CD14-positive monocyte (primary cell): ENCODE measurements around the gene DIAPH2. TPM values are rescaled to one million over a fixed set of nuclear protein-coding genes. Genes with fewer than 3 reads are reported as not detected.

Experiments used
- DNase-seq, 3 donors: peaks; one replicate each; pipeline ENCODE4 v3.0.0-alpha.2; 2011 to 2022
- H2AFZ ChIP-seq: 2 replicates; pipeline ENCODE4 v1.6.0; 2012; ENCODE audit warnings: mild to moderate bottlenecking, low read depth, low read length, inconsistent platforms; ENCODE audit not compliant: insufficient read depth, poor library complexity, severe bottlenecking
- H3K27ac ChIP-seq, 2 donors: 1 replicate in 1 of 2; 2 replicates in 1 of 2; pipeline ENCODE4 v1.5.1; 2012 to 2013; ENCODE audit warnings: low read length in 2 of 2, control low read depth in 1 of 2, inconsistent platforms in 1 of 2, low read depth in 1 of 2, mild to moderate bottlenecking in 1 of 2
- H3K27me3 ChIP-seq, 2 donors: one replicate each; pipeline versions ENCODE4 v1.6.0 to v1.6.1; 2011 to 2013; ENCODE audit warnings: low read length in 2 of 2; ENCODE audit not compliant: control insufficient read depth in 2 of 2, insufficient read depth in 2 of 2
- H3K36me3 ChIP-seq, 2 donors: replicated peaks in 1 of 2; 1 replicate in 1 of 2; 2 replicates in 1 of 2; pipeline versions ENCODE4 v1.5.1 to v1.6.1; 2012 to 2013; ENCODE audit warnings: low read length in 2 of 2, control low read depth in 1 of 2, inconsistent platforms in 1 of 2, mild to moderate bottlenecking in 1 of 2; ENCODE audit not compliant: insufficient read depth in 2 of 2, control insufficient read depth in 1 of 2
- H3K4me1 ChIP-seq, 2 donors: 1 replicate in 1 of 2; 2 replicates in 1 of 2; pipeline versions ENCODE4 v1.5.1 to v1.6.1; 2012 to 2013; ENCODE audit warnings: low read length in 2 of 2, control low read depth in 1 of 2, inconsistent platforms in 1 of 2, mild to moderate bottlenecking in 1 of 2, moderate library complexity in 1 of 2; ENCODE audit not compliant: insufficient read depth in 2 of 2, control insufficient read depth in 1 of 2
- H3K4me2 ChIP-seq: replicated peaks from 2 replicates; pipeline ENCODE3; 2012; ENCODE audit warnings: low read length, moderate library complexity, mild to moderate bottlenecking; ENCODE audit not compliant: poor library complexity, severe bottlenecking; ENCODE audit errors: extremely low read depth
- H3K4me3 ChIP-seq, 3 experiments: fragments of 200-600 bp in 1 of 3; sonication (generic) in 1 of 3; replicated peaks in 1 of 3; 1 replicate in 2 of 3; 2 replicates in 1 of 3; pipeline ENCODE4 v1.5.1; 2011 to 2013; ENCODE audit warnings: low read length in 3 of 3, mild to moderate bottlenecking in 3 of 3, control low read depth in 2 of 3, low read depth in 2 of 3, inconsistent platforms in 1 of 3, moderate library complexity in 1 of 3
- H3K79me2 ChIP-seq: 2 replicates; pipeline ENCODE4 v1.6.0; 2012; ENCODE audit warnings: mild to moderate bottlenecking, control low read depth, inconsistent platforms, low read length, moderate library complexity; ENCODE audit not compliant: insufficient read depth
- H3K9ac ChIP-seq: 2 replicates; pipeline ENCODE4 v1.6.0; 2017; ENCODE audit warnings: low read length, mild to moderate bottlenecking; ENCODE audit not compliant: insufficient read depth, poor library complexity, severe bottlenecking
- H3K9me3 ChIP-seq, 2 donors: replicated peaks in 1 of 2; 1 replicate in 1 of 2; 2 replicates in 1 of 2; pipeline versions ENCODE4 v1.5.1 to v1.6.1; 2012 to 2013; ENCODE audit warnings: low read length in 2 of 2, control low read depth in 1 of 2; ENCODE audit not compliant: control insufficient read depth in 1 of 2, insufficient read depth in 1 of 2
- H4K20me1 ChIP-seq: 2 replicates; pipeline ENCODE4 v1.6.0; 2012; ENCODE audit warnings: mild to moderate bottlenecking, low read length, control low read depth, moderate library complexity; ENCODE audit not compliant: insufficient read depth
- H3K27ac Mint-ChIP-seq, 7 donors: one replicate each; pipeline ENCODE4 v1.8.0; 2020; ENCODE audit warnings: mild to moderate bottlenecking in 7 of 7, mixed read lengths in 7 of 7, moderate library complexity in 6 of 7, inconsistent platforms in 2 of 7
- H3K27me3 Mint-ChIP-seq, 3 donors: one replicate each; pipeline ENCODE4 v1.8.0; 2021 to 2022; ENCODE audit warnings: low read depth in 3 of 3, mild to moderate bottlenecking in 3 of 3, mixed read lengths in 3 of 3, moderate library complexity in 3 of 3, inconsistent platforms in 1 of 3
- H3K36me3 Mint-ChIP-seq, 2 donors: one replicate each; pipeline ENCODE4 v1.8.0; 2020; ENCODE audit warnings: mixed read lengths in 2 of 2, inconsistent platforms in 1 of 2, mild to moderate bottlenecking in 1 of 2
- H3K4me1 Mint-ChIP-seq: one replicate; pipeline ENCODE4 v1.8.0; 2020; ENCODE audit warnings: mild to moderate bottlenecking, mixed read lengths
- H3K4me3 Mint-ChIP-seq, 2 donors: one replicate each; pipeline ENCODE4 v1.8.0; 2020; ENCODE audit warnings: mild to moderate bottlenecking in 2 of 2, mixed read lengths in 2 of 2, moderate library complexity in 1 of 2
- H3K9me3 Mint-ChIP-seq, 7 donors: one replicate each; pipeline ENCODE4 v1.8.0; 2020 to 2022; ENCODE audit warnings: mixed read lengths in 7 of 7, mild to moderate bottlenecking in 6 of 7, moderate library complexity in 6 of 7, inconsistent platforms in 2 of 7
- CTCF ChIP-seq: fragments of 200-600 bp; IDR thresholded peaks from one replicate; pipeline ENCODE4 v1.8.0; 2022; ENCODE audit warnings: antibody characterized with exemption, mild to moderate bottlenecking
- WGBS: methylation state at CpG from one replicate; pipeline ENCODE4 v1.1.5; 2013; ENCODE audit warnings: missing lambda C conversion rate; ENCODE audit not compliant: insufficient coverage; 5-methylcytosine and 5-hydroxymethylcytosine counted together
- intact Hi-C, 2 donors: fragments of 100-400 bp; cut with micrococcal nuclease; formaldehyde crosslinking; loops; one replicate each; pipeline versions ENCODE4 v1.15.0 to v1.15.1; 2023
- polyA plus RNA-seq, 3 donors: library from polyadenylated mRNA; depleted of rRNA in 1 of 3; unstranded in 2 of 3; stranded (reverse) in 1 of 3; fragments of 300-500 nt in 2 of 3; fragments of >200 nt in 1 of 3; fragmentation: Illumina TruSeq in 2 of 3; gene quantifications; 1 replicate in 2 of 3; 2 replicates in 1 of 3; pipeline ENCODE4 v1.2.3, GENCODE V29; 2012 to 2021

DIAPH2 gene
- polyA plus RNA-seq, 3 donors: 9.5 to 20.5 (median 11.4) TPM

DNA sequence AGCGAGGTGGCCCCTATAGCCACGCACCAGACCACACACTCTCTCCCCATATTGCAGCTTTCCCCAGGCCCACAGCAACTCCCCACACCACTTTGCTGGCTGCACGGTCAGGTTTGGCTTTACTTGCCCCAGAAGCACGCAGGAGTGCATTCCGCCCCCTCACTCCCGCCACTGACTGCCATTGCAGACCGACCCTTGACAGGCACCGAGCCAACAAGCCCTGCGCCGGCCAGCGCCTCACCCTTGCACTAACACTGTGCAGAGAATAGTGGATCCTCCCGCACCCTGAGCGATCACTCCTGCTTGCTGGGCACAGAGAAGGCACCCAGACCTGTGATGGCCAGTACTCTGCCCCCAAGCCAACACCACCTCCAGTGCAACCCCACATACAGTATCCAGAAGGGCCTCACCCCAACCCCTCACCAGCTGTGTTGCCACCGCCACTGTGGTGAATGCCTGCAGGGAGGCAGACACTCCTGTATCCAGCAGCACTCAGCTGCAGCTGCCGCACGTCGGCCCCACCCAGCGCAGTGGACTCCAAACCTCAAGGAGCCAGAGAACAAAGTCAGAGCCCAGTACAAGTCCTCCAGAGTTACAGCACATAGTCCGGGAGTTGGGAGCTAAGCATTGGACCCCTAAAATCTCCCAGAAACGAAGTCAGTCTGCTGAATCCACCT, 28.6 kb upstream of the DIAPH2 start:
- no peak for DNase-seq
- TF ChIP-seq CTCF: no peak
- WGBS: 97% methylated on average over 7 of the region's 20 CpGs
- H3K27me3 ChIP-seq: no peaks in the 10 kb centered on the region
- no peaks in the 10 kb centered on the region for H4K20me1 ChIP-seq
- no peak overlapping the region for H3K27ac Mint-ChIP-seq
- H3K4me3 ChIP-seq: no peak overlapping the region
- H3K9ac ChIP-seq: no peak overlapping the region
- no peaks in the 10 kb centered on the region for H3K79me2 ChIP-seq
- H3K36me3 ChIP-seq: no peaks in the 10 kb centered on the region
- no peaks in the 10 kb centered on the region for H3K36me3 Mint-ChIP-seq
- H3K4me2 ChIP-seq: no peak overlapping the region
- no peak overlapping the region for H3K4me3 Mint-ChIP-seq
- H3K9me3 Mint-ChIP-seq: peaks cover 0 to 6% (median 1%) of the 10 kb centered on the region in 7 donors
- intact Hi-C loops: no loop called here
- H3K27ac ChIP-seq: no peak overlapping the region
- peaks cover 2% of the 10 kb centered on the region in 3 donors for H3K27me3 Mint-ChIP-seq
- no peaks in the 10 kb centered on the region for H3K9me3 ChIP-seq
- H3K4me1 ChIP-seq: no peaks in the 10 kb centered on the region
- H2AFZ ChIP-seq: no peak overlapping the region
- H3K4me1 Mint-ChIP-seq: no peaks in the 10 kb centered on the region

DNA sequence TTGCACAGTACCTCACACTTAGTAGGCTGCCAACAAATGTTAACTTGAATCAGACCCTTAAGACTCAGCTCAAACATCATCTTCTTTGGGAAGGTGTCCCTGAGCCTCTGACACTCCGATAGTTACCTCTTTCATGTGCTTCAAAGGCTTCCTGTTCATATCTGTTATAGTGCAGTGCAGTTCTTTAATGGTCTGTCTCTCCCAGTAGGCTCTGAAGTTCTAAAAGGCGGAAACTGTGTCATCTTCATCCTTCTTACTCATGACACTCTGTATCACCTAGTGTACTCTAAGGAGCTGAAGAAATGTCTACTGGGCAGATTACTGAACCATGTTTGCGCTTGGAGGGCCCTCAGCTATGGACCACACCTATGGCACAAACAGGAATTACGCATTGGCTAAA, 2.1 kb upstream of the DIAPH2 start:
- Histone ChIP-seq H3K79me2 (peaks cover 21% of the 10 kb centered on the region), H2AFZ (no peak overlapping the region), H4K20me1 (no peaks in the 10 kb centered on the region), H3K4me1 (peaks cover 8% of the 10 kb centered on the region in 2 donors), H3K9me3 (no peaks in the 10 kb centered on the region), H3K9ac (no peak overlapping the region), H3K4me2 (no peak overlapping the region), H3K27ac (no peak overlapping the region), H3K27me3 (no peaks in the 10 kb centered on the region), H3K4me3 (no peak overlapping the region), H3K36me3 (no peaks in the 10 kb centered on the region)
- no peak for DNase-seq
- peaks cover 17% of the 10 kb centered on the region for H3K4me1 Mint-ChIP-seq
- intact Hi-C loops: no loop called here
- peaks cover 0 to 21% (median 3%) of the 10 kb centered on the region in 3 donors for H3K27me3 Mint-ChIP-seq
- no peak overlapping the region for H3K4me3 Mint-ChIP-seq
- no peak for TF ChIP-seq CTCF
- WGBS: no CpG with 5 or more reads among the region's 4 CpGs
- no peak overlapping the region for H3K27ac Mint-ChIP-seq
- H3K36me3 Mint-ChIP-seq: no peaks in the 10 kb centered on the region
- peaks cover 0 to 14% (median 2%) of the 10 kb centered on the region in 7 donors for H3K9me3 Mint-ChIP-seq
